A204.1 (cell line): Measurements from ENCODE around the gene DOCK9.
"Not testable (repeated sequence)": the region's sequence is repeated elsewhere in the genome, so short reads cannot be mapped to it uniquely, and the experiment has no call there.

Source experiments
- FAIRE-seq: peaks from 2 replicates; lab custom pipeline; 2012; peaks lifted over from hg19 to GRCh38; lab: Jason Lieb, UNC

The DOCK9 gene

GRCh38 chr13:98916403-98916802, 61.5 kb downstream of the DOCK9 start:
- no peak for FAIRE-seq

- FAIRE-seq: no peak
Observed at GRCh38 chr13:98915981-98916380, 61.9 kb downstream of the DOCK9 start.

- FAIRE-seq: no peak
Observed at GRCh38 chr13:98915563-98915962, 62.3 kb downstream of the DOCK9 start.

GRCh38 chr13:98913741-98914140, 64.1 kb downstream of the DOCK9 start:
- no peak for FAIRE-seq

GRCh38 chr13:98912846-98913245, 65.0 kb downstream of the DOCK9 start:
- FAIRE-seq: no peak

- no peak for FAIRE-seq
Observed at GRCh38 chr13:98910501-98910951, 67.3 kb downstream of the DOCK9 start.

GRCh38 chr13:98909016-98909415, 68.8 kb downstream of the DOCK9 start:
- FAIRE-seq: no peak

- FAIRE-seq: no peak
Observed at GRCh38 chr13:98906746-98907502, 70.9 kb downstream of the DOCK9 start.

GRCh38 chr13:98905199-98905598, 72.7 kb downstream of the DOCK9 start:
- no peak for FAIRE-seq

GRCh38 chr13:98900442-98900841, 77.4 kb downstream of the DOCK9 start:
- no peak for FAIRE-seq

- no peak for FAIRE-seq
Observed at GRCh38 chr13:98897706-98898105, 80.2 kb downstream of the DOCK9 start.

- FAIRE-seq: no peak
Observed at GRCh38 chr13:98896868-98897144, 81.1 kb downstream of the DOCK9 start.

GRCh38 chr13:98896083-98896867, 81.6 kb downstream of the DOCK9 start:
- FAIRE-seq: no peak

GRCh38 chr13:98894814-98895213, 83.0 kb downstream of the DOCK9 start:
- FAIRE-seq: not testable (repeated sequence)

- FAIRE-seq: no peak
Observed at GRCh38 chr13:98893371-98893770, 84.5 kb downstream of the DOCK9 start.

GRCh38 chr13:98892821-98893220, 85.0 kb downstream of the DOCK9 start:
- no peak for FAIRE-seq

GRCh38 chr13:98892077-98892476, 85.8 kb downstream of the DOCK9 start:
- no peak for FAIRE-seq

- FAIRE-seq: no peak
Observed at GRCh38 chr13:98890925-98891324, 86.9 kb downstream of the DOCK9 start.

- FAIRE-seq: no peak
Observed at GRCh38 chr13:98890186-98890585, 87.7 kb downstream of the DOCK9 start.

GRCh38 chr13:98889419-98890085, 88.3 kb downstream of the DOCK9 start:
- no peak for FAIRE-seq

- FAIRE-seq: no peak
Observed at GRCh38 chr13:98888890-98889279, 89.0 kb downstream of the DOCK9 start.

- FAIRE-seq: no peak
Observed at GRCh38 chr13:98888222-98888889, 89.5 kb downstream of the DOCK9 start.
